ENCODE results near the gene ACER2.
A peak's percentile ranks its signal among the peaks of the same experiment; 100 is the strongest.

The ACER2 gene

DNA sequence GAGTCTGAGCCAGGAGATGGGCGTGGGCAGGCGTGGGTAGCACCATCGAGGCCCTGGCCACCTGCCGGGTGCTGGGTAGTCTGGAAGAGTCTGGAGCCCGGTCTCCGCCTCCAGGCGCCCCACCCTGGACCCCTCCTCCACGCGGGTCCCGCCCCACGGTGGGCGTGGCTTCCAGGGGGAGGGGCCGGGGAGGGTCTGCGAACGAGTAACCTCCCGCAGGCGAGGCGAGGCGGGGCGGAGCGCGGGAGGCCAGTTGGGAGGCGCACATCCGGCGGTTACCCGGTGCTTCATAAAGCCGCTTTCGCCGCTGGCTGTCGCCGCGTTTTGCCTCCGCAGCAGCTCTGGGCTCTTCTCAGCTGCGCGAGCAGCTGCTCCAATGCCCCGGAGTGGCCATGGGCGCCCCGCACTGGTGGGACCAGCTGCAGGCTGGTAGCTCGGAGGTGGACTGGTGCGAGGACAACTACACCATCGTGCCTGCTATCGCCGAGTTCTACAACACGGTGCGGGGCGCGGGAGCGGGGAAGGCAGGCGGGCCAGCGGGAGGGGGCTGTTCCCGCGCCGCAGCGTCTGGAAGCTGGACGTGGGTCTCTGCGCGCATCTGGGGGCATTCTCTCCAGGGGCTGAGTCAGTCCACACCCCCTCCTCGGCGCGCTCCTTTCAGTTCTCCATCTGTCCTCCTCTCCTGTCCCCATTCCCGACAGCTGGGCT is at the start of gene ACER2:
TSS of gene ACER2 (plus strand) at position 317 of the 708 bp plus-strand sequence. CDS start at position 393, 76 bp downstream.
- Histone ChIP-seq H3K27ac (ENCODE audit: extremely low read depth, low read depth, low read length) (peak within 1 kb of the TSS; percentile 66; the same call in 1 of the 2 replicates), H3K9me3 (ENCODE audit: control insufficient read depth, insufficient read depth, low read depth, low read length) (no peaks in the 10 kb centered on the region), H3K4me1 (ENCODE audit: control insufficient read depth, insufficient read depth, low read length) (no peaks in the 10 kb centered on the region; the same call in 1 of the 2 replicates), H3K36me3 (ENCODE audit: control insufficient read depth in 2 of 2, insufficient read depth in 1 of 2, low read length in 2 of 2) (no peaks in the 10 kb centered on the region), H3K4me3 (ENCODE audit: low read depth, low read length) (peak within 1 kb of the TSS; percentile 78)
- ChIA-PET CTCF (no interaction called here), POLR2A (interaction anchor here (0.9 to 1.8 kb wide), 4 partner anchors 10 to 1460 kb away, joined by 3 to 14 read pairs (median 4); partner anchors contain the start of genes RPS6 and RRAGA)
- TF ChIP-seq SP7 (tag by site-specific recombination; IDR thresholded peaks at IDR 0.05) (peak; percentile 41; the same call in 1 of the 2 replicates), ZNF560 (tag by site-specific recombination; IDR thresholded peaks at IDR 0.05; ENCODE audit: borderline replicate concordance) (no peak), GLIS2 (tag by site-specific recombination; IDR thresholded peaks at IDR 0.05) (peak; percentile 82), ZNF768 (tag by site-specific recombination; IDR thresholded peaks at IDR 0.05) (no peak), ZNF239 (tag by site-specific recombination; IDR thresholded peaks at IDR 0.05) (no peak), TCF7L2 (IDR thresholded peaks at IDR 0.05; ENCODE audit: borderline replicate concordance, low read depth, low read length) (no peak), ZNF433 (tag by site-specific recombination; IDR thresholded peaks at IDR 0.05; ENCODE audit: low read depth) (no peak), ZNF670 (tag by site-specific recombination; IDR thresholded peaks at IDR 0.05; ENCODE audit: low read depth) (no peak), ZNF324 (tag by site-specific recombination; IDR thresholded peaks at IDR 0.05) (no peak; the same call in 1 of the 2 replicates), ZNF335 (tag by site-specific recombination; conservative IDR thresholded peaks at IDR 0.05) (peak; percentile 55; the same call in 1 of the 2 replicates), KLF16 (tag by site-specific recombination; IDR thresholded peaks at IDR 0.05) (no peak), ZNF747 (tag by site-specific recombination; IDR thresholded peaks at IDR 0.05) (no peak), ZNF426 (tag by site-specific recombination; IDR thresholded peaks at IDR 0.05) (no peak), ZNF785 (tag by site-specific recombination; IDR thresholded peaks at IDR 0.05) (no peak), ZNF146 (tag by site-specific recombination; IDR thresholded peaks at IDR 0.05) (no peak), ZNF837 (tag by site-specific recombination; IDR thresholded peaks at IDR 0.05) (no peak), ZNF571 (tag by site-specific recombination; IDR thresholded peaks at IDR 0.05) (no peak), ZNF354C (tag by site-specific recombination; IDR thresholded peaks at IDR 0.05; ENCODE audit: borderline replicate concordance, low read depth) (no peak), FEZF1 (tag by site-specific recombination; IDR thresholded peaks at IDR 0.05) (no peak)
- TF ChIP-seq, protein P1, sequence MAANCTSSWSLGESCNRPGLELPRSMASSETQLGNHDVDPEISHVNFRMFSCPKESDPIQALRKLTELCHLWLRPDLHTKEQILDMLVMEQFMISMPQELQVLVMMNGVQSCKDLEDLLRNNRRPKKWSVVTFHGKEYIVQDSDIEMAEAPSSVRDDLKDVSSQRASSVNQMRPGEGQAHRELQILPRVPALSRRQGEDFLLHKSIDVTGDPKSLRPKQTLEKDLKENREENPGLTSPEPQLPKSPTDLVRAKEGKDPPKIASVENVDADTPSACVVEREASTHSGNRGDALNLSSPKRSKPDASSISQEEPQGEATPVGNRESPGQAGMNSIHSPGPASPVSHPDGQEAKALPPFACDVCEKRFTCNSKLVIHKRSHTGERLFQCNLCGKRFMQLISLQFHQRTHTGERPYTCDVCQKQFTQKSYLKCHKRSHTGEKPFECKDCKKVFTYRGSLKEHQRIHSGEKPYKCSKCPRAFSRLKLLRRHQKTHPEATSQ (tag by site-specific recombination; IDR thresholded peaks at IDR 0.05), result 0 out of 2 replicates have a peak, but pooled peaks have one; percentile 13
- TF ChIP-seq, protein P2, sequence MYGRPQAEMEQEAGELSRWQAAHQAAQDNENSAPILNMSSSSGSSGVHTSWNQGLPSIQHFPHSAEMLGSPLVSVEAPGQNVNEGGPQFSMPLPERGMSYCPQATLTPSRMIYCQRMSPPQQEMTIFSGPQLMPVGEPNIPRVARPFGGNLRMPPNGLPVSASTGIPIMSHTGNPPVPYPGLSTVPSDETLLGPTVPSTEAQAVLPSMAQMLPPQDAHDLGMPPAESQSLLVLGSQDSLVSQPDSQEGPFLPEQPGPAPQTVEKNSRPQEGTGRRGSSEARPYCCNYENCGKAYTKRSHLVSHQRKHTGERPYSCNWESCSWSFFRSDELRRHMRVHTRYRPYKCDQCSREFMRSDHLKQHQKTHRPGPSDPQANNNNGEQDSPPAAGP (tag by site-specific recombination; IDR thresholded peaks at IDR 0.05), result peak; percentile 56; the same call in 1 of the 2 replicates
- TF ChIP-seq, protein P3, sequence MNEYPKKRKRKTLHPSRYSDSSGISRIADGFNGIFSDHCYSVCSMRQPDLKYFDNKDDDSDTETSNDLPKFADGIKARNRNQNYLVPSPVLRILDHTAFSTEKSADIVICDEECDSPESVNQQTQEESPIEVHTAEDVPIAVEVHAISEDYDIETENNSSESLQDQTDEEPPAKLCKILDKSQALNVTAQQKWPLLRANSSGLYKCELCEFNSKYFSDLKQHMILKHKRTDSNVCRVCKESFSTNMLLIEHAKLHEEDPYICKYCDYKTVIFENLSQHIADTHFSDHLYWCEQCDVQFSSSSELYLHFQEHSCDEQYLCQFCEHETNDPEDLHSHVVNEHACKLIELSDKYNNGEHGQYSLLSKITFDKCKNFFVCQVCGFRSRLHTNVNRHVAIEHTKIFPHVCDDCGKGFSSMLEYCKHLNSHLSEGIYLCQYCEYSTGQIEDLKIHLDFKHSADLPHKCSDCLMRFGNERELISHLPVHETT (tag by site-specific recombination; IDR thresholded peaks at IDR 0.05), result no peak
- TF ChIP-seq, protein P4, sequence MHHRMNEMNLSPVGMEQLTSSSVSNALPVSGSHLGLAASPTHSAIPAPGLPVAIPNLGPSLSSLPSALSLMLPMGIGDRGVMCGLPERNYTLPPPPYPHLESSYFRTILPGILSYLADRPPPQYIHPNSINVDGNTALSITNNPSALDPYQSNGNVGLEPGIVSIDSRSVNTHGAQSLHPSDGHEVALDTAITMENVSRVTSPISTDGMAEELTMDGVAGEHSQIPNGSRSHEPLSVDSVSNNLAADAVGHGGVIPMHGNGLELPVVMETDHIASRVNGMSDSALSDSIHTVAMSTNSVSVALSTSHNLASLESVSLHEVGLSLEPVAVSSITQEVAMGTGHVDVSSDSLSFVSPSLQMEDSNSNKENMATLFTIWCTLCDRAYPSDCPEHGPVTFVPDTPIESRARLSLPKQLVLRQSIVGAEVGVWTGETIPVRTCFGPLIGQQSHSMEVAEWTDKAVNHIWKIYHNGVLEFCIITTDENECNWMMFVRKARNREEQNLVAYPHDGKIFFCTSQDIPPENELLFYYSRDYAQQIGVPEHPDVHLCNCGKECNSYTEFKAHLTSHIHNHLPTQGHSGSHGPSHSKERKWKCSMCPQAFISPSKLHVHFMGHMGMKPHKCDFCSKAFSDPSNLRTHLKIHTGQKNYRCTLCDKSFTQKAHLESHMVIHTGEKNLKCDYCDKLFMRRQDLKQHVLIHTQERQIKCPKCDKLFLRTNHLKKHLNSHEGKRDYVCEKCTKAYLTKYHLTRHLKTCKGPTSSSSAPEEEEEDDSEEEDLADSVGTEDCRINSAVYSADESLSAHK (tag by site-specific recombination; IDR thresholded peaks at IDR 0.05), result no peak
- TF ChIP-seq, protein P5, sequence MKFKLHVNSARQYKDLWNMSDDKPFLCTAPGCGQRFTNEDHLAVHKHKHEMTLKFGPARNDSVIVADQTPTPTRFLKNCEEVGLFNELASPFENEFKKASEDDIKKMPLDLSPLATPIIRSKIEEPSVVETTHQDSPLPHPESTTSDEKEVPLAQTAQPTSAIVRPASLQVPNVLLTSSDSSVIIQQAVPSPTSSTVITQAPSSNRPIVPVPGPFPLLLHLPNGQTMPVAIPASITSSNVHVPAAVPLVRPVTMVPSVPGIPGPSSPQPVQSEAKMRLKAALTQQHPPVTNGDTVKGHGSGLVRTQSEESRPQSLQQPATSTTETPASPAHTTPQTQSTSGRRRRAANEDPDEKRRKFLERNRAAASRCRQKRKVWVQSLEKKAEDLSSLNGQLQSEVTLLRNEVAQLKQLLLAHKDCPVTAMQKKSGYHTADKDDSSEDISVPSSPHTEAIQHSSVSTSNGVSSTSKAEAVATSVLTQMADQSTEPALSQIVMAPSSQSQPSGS (tag by site-specific recombination; IDR thresholded peaks at IDR 0.05; ENCODE audit: low read depth), result no peak
- TF ChIP-seq, protein P6, sequence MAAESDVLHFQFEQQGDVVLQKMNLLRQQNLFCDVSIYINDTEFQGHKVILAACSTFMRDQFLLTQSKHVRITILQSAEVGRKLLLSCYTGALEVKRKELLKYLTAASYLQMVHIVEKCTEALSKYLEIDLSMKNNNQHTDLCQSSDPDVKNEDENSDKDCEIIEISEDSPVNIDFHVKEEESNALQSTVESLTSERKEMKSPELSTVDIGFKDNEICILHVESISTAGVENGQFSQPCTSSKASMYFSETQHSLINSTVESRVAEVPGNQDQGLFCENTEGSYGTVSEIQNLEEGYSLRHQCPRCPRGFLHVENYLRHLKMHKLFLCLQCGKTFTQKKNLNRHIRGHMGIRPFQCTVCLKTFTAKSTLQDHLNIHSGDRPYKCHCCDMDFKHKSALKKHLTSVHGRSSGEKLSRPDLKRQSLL (tag by site-specific recombination; IDR thresholded peaks at IDR 0.05), result no peak
- TF ChIP-seq, protein P7, sequence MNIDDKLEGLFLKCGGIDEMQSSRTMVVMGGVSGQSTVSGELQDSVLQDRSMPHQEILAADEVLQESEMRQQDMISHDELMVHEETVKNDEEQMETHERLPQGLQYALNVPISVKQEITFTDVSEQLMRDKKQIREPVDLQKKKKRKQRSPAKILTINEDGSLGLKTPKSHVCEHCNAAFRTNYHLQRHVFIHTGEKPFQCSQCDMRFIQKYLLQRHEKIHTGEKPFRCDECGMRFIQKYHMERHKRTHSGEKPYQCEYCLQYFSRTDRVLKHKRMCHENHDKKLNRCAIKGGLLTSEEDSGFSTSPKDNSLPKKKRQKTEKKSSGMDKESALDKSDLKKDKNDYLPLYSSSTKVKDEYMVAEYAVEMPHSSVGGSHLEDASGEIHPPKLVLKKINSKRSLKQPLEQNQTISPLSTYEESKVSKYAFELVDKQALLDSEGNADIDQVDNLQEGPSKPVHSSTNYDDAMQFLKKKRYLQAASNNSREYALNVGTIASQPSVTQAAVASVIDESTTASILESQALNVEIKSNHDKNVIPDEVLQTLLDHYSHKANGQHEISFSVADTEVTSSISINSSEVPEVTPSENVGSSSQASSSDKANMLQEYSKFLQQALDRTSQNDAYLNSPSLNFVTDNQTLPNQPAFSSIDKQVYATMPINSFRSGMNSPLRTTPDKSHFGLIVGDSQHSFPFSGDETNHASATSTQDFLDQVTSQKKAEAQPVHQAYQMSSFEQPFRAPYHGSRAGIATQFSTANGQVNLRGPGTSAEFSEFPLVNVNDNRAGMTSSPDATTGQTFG (tag by site-specific recombination; IDR thresholded peaks at IDR 0.05; ENCODE audit: borderline replicate concordance), result no peak

All from HEK293 (cell line).